Fibroblast of lung (primary cell): ENCODE data around the gene PLEKHA5. TPM values are rescaled to one million over a fixed set of nuclear protein-coding genes. Genes with fewer than 3 reads are reported as not detected.
"Not testable (repeated sequence)": the region's sequence is repeated elsewhere in the genome, so short reads cannot be mapped to it uniquely, and the experiment has no call there.

Source experiments
- DNase-seq, 2 donors: peaks; one replicate each; pipeline versions ENCODE4 v3.0.0 to v3.0.0-alpha.2; 2010; ENCODE audit warnings: low read depth in 2 of 2
- H2AFZ ChIP-seq: 2 replicates; pipeline ENCODE4 v1.5.1; 2012; ENCODE audit warnings: low read length, control low read depth, inconsistent platforms
- H3K27ac ChIP-seq: 2 replicates; pipeline ENCODE4 v1.5.1; 2011; ENCODE audit warnings: low read length, control low read depth; ENCODE audit not compliant: insufficient read depth
- H3K27me3 ChIP-seq: 2 replicates; pipeline ENCODE4 v1.5.1; 2011; ENCODE audit warnings: mild to moderate bottlenecking, low read length; ENCODE audit not compliant: control insufficient read depth, insufficient read depth
- H3K36me3 ChIP-seq: 2 replicates; pipeline ENCODE4 v1.5.1; 2011; ENCODE audit warnings: low read length; ENCODE audit not compliant: control insufficient read depth, insufficient read depth
- H3K4me1 ChIP-seq: 2 replicates; pipeline ENCODE4 v1.5.1; 2011; ENCODE audit warnings: low read length; ENCODE audit not compliant: control insufficient read depth, insufficient read depth; ENCODE audit errors: extremely low read depth
- H3K4me2 ChIP-seq: 2 replicates; pipeline ENCODE4 v1.5.1; 2011; ENCODE audit warnings: low read length, control low read depth; ENCODE audit not compliant: insufficient read depth; ENCODE audit errors: extremely low read depth
- H3K4me3 ChIP-seq, 4 experiments: fragments of 200-600 bp in 1 of 4; sonication (generic) in 1 of 4; replicated peaks in 1 of 4; 2 replicates each; pipeline ENCODE4 v1.5.1; 2011 to 2016; ENCODE audit warnings: low read length in 4 of 4, low read depth in 3 of 4, mild to moderate bottlenecking in 3 of 4, control low read depth in 2 of 4, inconsistent platforms in 1 of 4, mixed read lengths in 1 of 4; ENCODE audit not compliant: insufficient read depth in 1 of 4; ENCODE audit errors: control extremely low read depth in 1 of 4
- H3K79me2 ChIP-seq: 2 replicates; pipeline ENCODE4 v1.5.1; 2012; ENCODE audit warnings: mild to moderate bottlenecking, low read length, inconsistent platforms; ENCODE audit not compliant: control insufficient read depth, insufficient read depth
- H3K9ac ChIP-seq: 2 replicates; pipeline ENCODE4 v1.5.1; 2011; ENCODE audit warnings: mild to moderate bottlenecking, low read length, control low read depth; ENCODE audit not compliant: insufficient read depth
- H3K9me3 ChIP-seq: 2 replicates; pipeline ENCODE4 v1.5.1; 2012; ENCODE audit warnings: low read depth, low read length; ENCODE audit not compliant: control insufficient read depth, insufficient read depth
- H4K20me1 ChIP-seq: 2 replicates; pipeline ENCODE4 v1.5.1; 2011; ENCODE audit warnings: low read length; ENCODE audit not compliant: control insufficient read depth, insufficient read depth; ENCODE audit errors: extremely low read depth
- EZH2 ChIP-seq: IDR thresholded peaks from 2 replicates; pipeline ENCODE4 v1.5.1; 2012; ENCODE audit warnings: low read length, control low read depth, mild to moderate bottlenecking; ENCODE audit errors: missing control alignments
- polyA plus RNA-seq, 2 donors: library from polyadenylated mRNA; depleted of rRNA in 1 of 2; stranded (reverse) in 1 of 2; unstranded in 1 of 2; fragments of >200 nt; gene quantifications; 2 replicates each; pipeline ENCODE4 v1.2.1, GENCODE V29; 2011 to 2012; ENCODE audit warnings: missing spikeins in 1 of 2
- total RNA-seq: library from RNA; depleted of rRNA; stranded (reverse); fragments of >200 nt; gene quantifications from 2 replicates; pipeline ENCODE4 v1.2.1, GENCODE V29; 2014
- TF ChIP-seq, protein P1 (sequence below), 2 donors: IDR thresholded peaks in 1 of 2; conservative IDR thresholded peaks in 1 of 2; 1 replicate in 1 of 2; 2 replicates in 1 of 2; pipeline ENCODE4 v1.5.1; 2011 to 2012; ENCODE audit warnings: low read length in 2 of 2, control low read depth in 1 of 2, inconsistent platforms in 1 of 2, low read depth in 1 of 2, mild to moderate bottlenecking in 1 of 2

PLEKHA5 gene
- total and polyA plus RNA-seq, 2 donors (not counting 1 experiment from before 2014, with no cell fraction given): 15.5 to 50.4 TPM

DNA sequence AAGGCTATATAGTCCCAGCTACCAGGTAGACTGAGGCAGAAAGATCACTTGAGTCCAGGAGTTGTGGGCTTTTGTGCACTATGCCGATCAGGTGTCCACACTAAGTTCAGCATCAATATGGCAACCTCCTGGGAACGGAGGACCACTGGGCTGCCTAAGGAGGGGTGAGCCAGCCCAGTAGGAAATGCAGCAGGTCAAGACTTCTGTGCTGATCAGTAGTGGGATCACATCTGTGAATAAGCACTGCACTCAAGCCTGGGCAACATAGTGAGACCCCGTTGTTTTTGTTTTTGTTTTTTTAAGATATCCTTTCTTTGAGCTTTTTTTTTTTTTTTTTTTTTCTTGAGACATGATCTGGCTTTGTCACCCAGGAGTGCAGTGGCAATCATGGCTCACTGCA, 174.0 kb downstream of the PLEKHA5 start:
- no peak overlapping the region for H3K27ac ChIP-seq
- H4K20me1 ChIP-seq: no peaks in the 10 kb centered on the region
- no peak overlapping the region for H2AFZ ChIP-seq
- H3K36me3 ChIP-seq: peaks cover 2% of the 10 kb centered on the region
- no peaks in the 10 kb centered on the region for H3K9me3 ChIP-seq
- TF ChIP-seq, protein P1, sequence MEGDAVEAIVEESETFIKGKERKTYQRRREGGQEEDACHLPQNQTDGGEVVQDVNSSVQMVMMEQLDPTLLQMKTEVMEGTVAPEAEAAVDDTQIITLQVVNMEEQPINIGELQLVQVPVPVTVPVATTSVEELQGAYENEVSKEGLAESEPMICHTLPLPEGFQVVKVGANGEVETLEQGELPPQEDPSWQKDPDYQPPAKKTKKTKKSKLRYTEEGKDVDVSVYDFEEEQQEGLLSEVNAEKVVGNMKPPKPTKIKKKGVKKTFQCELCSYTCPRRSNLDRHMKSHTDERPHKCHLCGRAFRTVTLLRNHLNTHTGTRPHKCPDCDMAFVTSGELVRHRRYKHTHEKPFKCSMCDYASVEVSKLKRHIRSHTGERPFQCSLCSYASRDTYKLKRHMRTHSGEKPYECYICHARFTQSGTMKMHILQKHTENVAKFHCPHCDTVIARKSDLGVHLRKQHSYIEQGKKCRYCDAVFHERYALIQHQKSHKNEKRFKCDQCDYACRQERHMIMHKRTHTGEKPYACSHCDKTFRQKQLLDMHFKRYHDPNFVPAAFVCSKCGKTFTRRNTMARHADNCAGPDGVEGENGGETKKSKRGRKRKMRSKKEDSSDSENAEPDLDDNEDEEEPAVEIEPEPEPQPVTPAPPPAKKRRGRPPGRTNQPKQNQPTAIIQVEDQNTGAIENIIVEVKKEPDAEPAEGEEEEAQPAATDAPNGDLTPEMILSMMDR (conservative IDR thresholded peaks at IDR 0.05 in 1 of 2, IDR thresholded peaks at IDR 0.05 in 1 of 2; ENCODE audit: low read depth in 1 of 2, low read length in 2 of 2): no peak
- H3K79me2 ChIP-seq: no peaks in the 10 kb centered on the region
- no peaks in the 10 kb centered on the region for H3K4me1 ChIP-seq
- no peak for DNase-seq
- no peak overlapping the region for H3K4me2 ChIP-seq
- no peak overlapping the region for H3K4me3 ChIP-seq
- H3K27me3 ChIP-seq: no peaks in the 10 kb centered on the region
- H3K9ac ChIP-seq: no peak overlapping the region

DNA sequence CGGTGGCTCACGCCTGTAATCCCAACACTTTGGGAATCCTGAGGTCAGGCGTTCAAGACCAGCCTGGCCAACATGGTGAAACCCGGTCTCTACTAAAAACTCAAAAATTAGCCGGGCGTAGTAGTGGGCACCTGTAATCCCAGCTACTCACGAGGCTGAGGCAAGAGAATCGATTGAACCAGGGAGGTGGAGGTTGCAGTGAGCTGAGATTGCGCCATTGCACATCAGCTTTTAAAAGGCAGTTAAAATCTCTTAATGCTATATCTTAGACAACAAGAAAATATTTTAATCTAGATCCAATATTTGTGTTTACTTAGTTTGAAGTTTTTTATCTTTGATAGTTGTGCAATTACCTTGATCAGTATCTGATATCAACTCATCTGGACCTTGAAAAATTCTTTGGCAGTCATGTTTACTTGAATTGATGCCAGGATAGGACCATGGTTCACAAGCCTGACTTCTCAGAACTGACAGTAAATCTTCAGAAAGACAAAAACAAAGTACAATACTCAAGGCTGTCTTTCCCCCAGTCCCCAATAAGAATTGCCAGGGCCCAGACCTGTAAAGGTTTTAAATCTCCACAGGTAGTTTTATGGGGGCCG, 174.7 kb downstream of the PLEKHA5 start:
- Histone ChIP-seq H3K36me3 (peaks cover 2% of the 10 kb centered on the region), H3K27me3 (no peaks in the 10 kb centered on the region), H3K9me3 (no peaks in the 10 kb centered on the region), H3K4me3 (no peak overlapping the region), H4K20me1 (no peaks in the 10 kb centered on the region), H3K79me2 (no peaks in the 10 kb centered on the region), H3K27ac (no peak overlapping the region), H3K9ac (no peak overlapping the region), H3K4me2 (no peak overlapping the region), H2AFZ (no peak overlapping the region), H3K4me1 (no peaks in the 10 kb centered on the region)
- no peak for DNase-seq
- TF ChIP-seq EZH2: no peak
- TF ChIP-seq, protein P1 (conservative IDR thresholded peaks at IDR 0.05 in 1 of 2, IDR thresholded peaks at IDR 0.05 in 1 of 2; ENCODE audit: low read depth in 1 of 2, low read length in 2 of 2): no peak

DNA sequence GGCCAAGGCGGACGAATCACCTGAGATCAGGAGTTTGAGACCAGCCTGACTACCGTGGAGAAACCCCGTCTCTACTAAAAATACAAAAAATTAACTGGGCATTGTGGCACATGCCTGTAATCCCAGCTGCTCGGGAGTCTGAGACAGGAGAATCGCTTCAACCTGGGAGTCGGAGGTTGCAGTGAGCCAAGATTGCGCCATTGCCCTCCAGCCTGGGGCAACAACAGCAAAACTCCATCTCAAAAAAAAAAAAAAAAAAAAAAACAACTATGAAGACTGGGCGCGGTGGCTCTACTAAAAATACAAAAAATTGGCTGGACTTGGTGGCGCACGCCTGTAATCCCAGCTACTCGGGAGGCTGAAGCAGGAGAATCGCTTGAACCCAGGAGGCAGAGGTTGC, 176.1 kb downstream of the PLEKHA5 start:
- H3K79me2 ChIP-seq, H3K4me2 ChIP-seq, H2AFZ ChIP-seq, DNase-seq, H3K4me1 ChIP-seq, H4K20me1 ChIP-seq, H3K27me3 ChIP-seq, H3K9ac ChIP-seq, H3K4me3 ChIP-seq, H3K36me3 ChIP-seq, H3K27ac ChIP-seq, H3K9me3 ChIP-seq: not testable (repeated sequence)
